ENCODE measurements around the gene RIMBP2.

DNA sequence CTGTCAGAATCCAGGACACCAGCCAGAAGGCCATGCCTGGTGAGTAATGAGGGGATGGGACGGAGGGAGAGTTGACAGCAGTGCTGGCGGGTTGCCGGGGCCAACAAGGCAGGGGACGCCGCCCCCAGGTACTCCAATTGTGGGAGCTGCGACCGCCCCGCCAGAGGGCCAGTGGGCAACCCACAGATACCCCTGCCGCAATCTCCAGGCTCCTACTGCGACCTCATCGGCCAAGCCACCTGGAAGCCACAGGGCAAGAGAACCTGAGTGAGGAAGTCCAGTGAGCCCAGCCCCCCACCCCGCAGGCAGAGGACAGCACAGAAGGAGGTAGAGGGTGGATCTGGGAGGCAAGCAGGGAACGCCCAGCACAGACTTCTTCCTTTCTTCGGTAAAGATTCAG is 103.0 kb downstream of the RIMBP2 start:
- TF ChIP-seq, protein P1, sequence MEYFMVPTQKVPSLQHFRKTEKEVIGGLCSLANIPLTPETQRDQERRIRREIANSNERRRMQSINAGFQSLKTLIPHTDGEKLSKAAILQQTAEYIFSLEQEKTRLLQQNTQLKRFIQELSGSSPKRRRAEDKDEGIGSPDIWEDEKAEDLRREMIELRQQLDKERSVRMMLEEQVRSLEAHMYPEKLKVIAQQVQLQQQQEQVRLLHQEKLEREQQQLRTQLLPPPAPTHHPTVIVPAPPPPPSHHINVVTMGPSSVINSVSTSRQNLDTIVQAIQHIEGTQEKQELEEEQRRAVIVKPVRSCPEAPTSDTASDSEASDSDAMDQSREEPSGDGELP (CRISPR knock-in tag; IDR thresholded peaks at IDR 0.05; ENCODE audit: borderline replicate concordance): no peak
- TF ChIP-seq BRD4 (IDR thresholded peaks at IDR 0.05) (no peak), POLR2AphosphoS2 (IDR thresholded peaks at IDR 0.05; ENCODE audit: low read length) (no peak), EP300 (IDR thresholded peaks at IDR 0.05; ENCODE audit: low read length) (no peak), TEAD1 (CRISPR knock-in tag; IDR thresholded peaks at IDR 0.05) (no peak), TAF1 (IDR thresholded peaks at IDR 0.05; ENCODE audit: control insufficient read depth, extremely low read depth, insufficient read depth, low read length, severe bottlenecking) (no peak), SAFB2 (IDR thresholded peaks at IDR 0.05; ENCODE audit: borderline replicate concordance, low read depth, low read length, severe bottlenecking) (no peak), RFX5 (IDR thresholded peaks at IDR 0.05; ENCODE audit: low read depth, low read length) (no peak), MXI1 (IDR thresholded peaks at IDR 0.05; ENCODE audit: low read depth, low read length) (no peak), FOXJ2 (tag; IDR thresholded peaks at IDR 0.05) (no peak), ATF1 (CRISPR knock-in tag; IDR thresholded peaks at IDR 0.05) (no peak), ATF1 (tag; IDR thresholded peaks at IDR 0.05) (no peak), TCF7 (IDR thresholded peaks at IDR 0.05; ENCODE audit: borderline replicate concordance) (no peak)
- TF ChIP-seq, protein P2, sequence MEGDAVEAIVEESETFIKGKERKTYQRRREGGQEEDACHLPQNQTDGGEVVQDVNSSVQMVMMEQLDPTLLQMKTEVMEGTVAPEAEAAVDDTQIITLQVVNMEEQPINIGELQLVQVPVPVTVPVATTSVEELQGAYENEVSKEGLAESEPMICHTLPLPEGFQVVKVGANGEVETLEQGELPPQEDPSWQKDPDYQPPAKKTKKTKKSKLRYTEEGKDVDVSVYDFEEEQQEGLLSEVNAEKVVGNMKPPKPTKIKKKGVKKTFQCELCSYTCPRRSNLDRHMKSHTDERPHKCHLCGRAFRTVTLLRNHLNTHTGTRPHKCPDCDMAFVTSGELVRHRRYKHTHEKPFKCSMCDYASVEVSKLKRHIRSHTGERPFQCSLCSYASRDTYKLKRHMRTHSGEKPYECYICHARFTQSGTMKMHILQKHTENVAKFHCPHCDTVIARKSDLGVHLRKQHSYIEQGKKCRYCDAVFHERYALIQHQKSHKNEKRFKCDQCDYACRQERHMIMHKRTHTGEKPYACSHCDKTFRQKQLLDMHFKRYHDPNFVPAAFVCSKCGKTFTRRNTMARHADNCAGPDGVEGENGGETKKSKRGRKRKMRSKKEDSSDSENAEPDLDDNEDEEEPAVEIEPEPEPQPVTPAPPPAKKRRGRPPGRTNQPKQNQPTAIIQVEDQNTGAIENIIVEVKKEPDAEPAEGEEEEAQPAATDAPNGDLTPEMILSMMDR (IDR thresholded peaks at IDR 0.05 in 2 of 3, conservative IDR thresholded peaks at IDR 0.05 in 1 of 3; ENCODE audit: insufficient read depth in 2 of 3, low read depth in 1 of 3, low read length in 3 of 3): no peak
- TF ChIP-seq, protein P3, sequence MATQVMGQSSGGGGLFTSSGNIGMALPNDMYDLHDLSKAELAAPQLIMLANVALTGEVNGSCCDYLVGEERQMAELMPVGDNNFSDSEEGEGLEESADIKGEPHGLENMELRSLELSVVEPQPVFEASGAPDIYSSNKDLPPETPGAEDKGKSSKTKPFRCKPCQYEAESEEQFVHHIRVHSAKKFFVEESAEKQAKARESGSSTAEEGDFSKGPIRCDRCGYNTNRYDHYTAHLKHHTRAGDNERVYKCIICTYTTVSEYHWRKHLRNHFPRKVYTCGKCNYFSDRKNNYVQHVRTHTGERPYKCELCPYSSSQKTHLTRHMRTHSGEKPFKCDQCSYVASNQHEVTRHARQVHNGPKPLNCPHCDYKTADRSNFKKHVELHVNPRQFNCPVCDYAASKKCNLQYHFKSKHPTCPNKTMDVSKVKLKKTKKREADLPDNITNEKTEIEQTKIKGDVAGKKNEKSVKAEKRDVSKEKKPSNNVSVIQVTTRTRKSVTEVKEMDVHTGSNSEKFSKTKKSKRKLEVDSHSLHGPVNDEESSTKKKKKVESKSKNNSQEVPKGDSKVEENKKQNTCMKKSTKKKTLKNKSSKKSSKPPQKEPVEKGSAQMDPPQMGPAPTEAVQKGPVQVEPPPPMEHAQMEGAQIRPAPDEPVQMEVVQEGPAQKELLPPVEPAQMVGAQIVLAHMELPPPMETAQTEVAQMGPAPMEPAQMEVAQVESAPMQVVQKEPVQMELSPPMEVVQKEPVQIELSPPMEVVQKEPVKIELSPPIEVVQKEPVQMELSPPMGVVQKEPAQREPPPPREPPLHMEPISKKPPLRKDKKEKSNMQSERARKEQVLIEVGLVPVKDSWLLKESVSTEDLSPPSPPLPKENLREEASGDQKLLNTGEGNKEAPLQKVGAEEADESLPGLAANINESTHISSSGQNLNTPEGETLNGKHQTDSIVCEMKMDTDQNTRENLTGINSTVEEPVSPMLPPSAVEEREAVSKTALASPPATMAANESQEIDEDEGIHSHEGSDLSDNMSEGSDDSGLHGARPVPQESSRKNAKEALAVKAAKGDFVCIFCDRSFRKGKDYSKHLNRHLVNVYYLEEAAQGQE (IDR thresholded peaks at IDR 0.05; ENCODE audit: borderline replicate concordance): no peak
- TF ChIP-seq, protein P3 (CRISPR knock-in tag; IDR thresholded peaks at IDR 0.05; ENCODE audit: low read depth): no peak

Data from K562 (cell line).